Epithelial cell of proximal tubule (primary cell): Measurements from ENCODE around the gene FBXO15. TPM values are rescaled to one million over a fixed set of nuclear protein-coding genes. Genes with fewer than 3 reads are reported as not detected.
A peak's percentile ranks its signal among the peaks of the same experiment; 100 is the strongest.

Source experiments
- DNase-seq: peaks from one replicate; pipeline ENCODE4 v3.0.0-alpha.2; 2011; ENCODE audit warnings: low read depth
- H3K4me3 ChIP-seq: 2 replicates; pipeline ENCODE4 v1.5.1; 2011; ENCODE audit warnings: low read depth, mild to moderate bottlenecking, low read length
- CTCF ChIP-seq: conservative IDR thresholded peaks from 2 replicates; pipeline ENCODE4 v1.5.1; 2012; ENCODE audit warnings: low read depth, mild to moderate bottlenecking, low read length
- total RNA-seq: library from RNA; depleted of rRNA; stranded (reverse); fragments of >200 nt; gene quantifications from 2 replicates; pipeline ENCODE4 v1.2.3, GENCODE V29; 2015

Gene FBXO15
- total RNA-seq, 1 donor from 2014 or later = 0.40 TPM

- no peak for TF ChIP-seq CTCF
- peak overlapping the region; percentile 89 for H3K4me3 ChIP-seq
- no peak for DNase-seq
These were observed 199 bp downstream of the FBXO15 start for GRCh38 chr18:74147491-74147778.

- no peak for TF ChIP-seq CTCF
- DNase-seq = no peak
- peak overlapping the region; percentile 89 for H3K4me3 ChIP-seq
These were observed 878 bp downstream of the FBXO15 start for GRCh38 chr18:74146756-74147155.

GRCh38 chr18:74142252-74142651 is 5.4 kb downstream of the FBXO15 start:
- H3K4me3 ChIP-seq = no peak overlapping the region
- no peak for DNase-seq
- no peak for TF ChIP-seq CTCF

- TF ChIP-seq CTCF = no peak
- no peak overlapping the region for H3K4me3 ChIP-seq
- DNase-seq = no peak
These were observed 6.0 kb downstream of the FBXO15 start for GRCh38 chr18:74141667-74142066.

GRCh38 chr18:74140582-74140981 is 7.1 kb downstream of the FBXO15 start:
- no peak for TF ChIP-seq CTCF
- no peak overlapping the region for H3K4me3 ChIP-seq
- no peak for DNase-seq

GRCh38 chr18:74139888-74140287 is 7.7 kb downstream of the FBXO15 start:
- no peak overlapping the region for H3K4me3 ChIP-seq
- no peak for DNase-seq
- no peak for TF ChIP-seq CTCF

- TF ChIP-seq CTCF = no peak
- DNase-seq = no peak
These were observed 8.2 kb downstream of the FBXO15 start for GRCh38 chr18:74139411-74139810.

More at GRCh38 chr18:74139411-74139810, 8.2 kb downstream of the FBXO15 start:
- H3K4me3 ChIP-seq = no peak overlapping the region
